ENCODE data around the gene TMEM183A. TPM values are rescaled to one million over a fixed set of nuclear protein-coding genes. Genes with fewer than 3 reads are reported as not detected.
"Not testable (repeated sequence)": the region's sequence is repeated elsewhere in the genome, so short reads cannot be mapped to it uniquely, and the experiment has no call there.

TMEM183A gene
- polyA plus RNA-seq, 1 experiment: 103 TPM

DNA sequence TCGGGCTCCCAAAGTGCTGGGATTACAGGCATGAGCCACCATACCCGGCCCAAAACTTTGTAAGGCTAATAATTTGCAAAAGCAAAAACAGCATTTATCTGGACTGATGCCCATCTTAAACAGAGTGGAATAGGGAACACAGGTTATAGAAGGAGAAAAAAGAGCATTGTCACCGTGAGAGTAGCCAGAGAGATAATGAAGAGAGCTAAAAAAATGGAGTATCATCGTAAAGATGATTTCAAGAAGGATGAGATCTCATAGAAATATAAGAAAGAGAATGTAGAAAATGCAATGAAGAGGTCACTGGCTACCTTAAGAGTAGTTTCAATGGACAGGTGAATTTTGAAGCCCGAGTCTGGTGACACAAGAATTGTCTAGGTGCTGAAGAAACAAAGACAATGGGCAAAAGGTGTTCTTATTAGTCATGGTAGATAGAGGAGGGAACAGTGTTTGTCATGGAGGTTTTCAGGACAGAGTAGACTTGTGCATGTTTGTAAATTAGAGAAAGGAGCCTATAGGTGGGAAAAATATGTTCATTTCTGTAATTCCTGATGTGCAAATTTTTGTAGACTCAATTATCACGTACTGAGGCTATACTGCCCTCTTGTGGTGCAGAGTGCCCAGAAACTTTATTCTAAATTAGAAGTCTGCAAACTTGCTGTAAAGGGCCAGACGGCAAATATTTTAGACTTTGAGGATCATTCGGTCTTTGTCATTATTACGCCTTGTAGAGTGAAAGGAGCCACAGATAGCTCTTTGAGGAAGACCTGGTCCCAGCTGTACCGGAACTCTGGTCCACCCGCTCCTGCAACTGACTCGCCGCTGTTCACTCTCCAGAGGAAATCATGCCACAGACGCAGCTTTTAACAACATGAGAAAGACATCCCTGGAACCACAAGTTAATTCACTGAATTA is 8.1 kb upstream of the TMEM183A start:
- no peak overlapping the region for H3K4me3 ChIP-seq (ENCODE audit: low read depth, low read length)
- ChIA-PET CTCF (interaction anchor here (0.5 to 2.5 kb wide), 27 partner anchors 7 to 663 kb away, joined by 3 to 15 read pairs (median 4); partner anchors contain the start of genes CYB5R1 and TMEM183A), POLR2A (no interaction called here)
- no peaks in the 10 kb centered on the region for H3K36me3 ChIP-seq (ENCODE audit: control insufficient read depth, insufficient read depth, low read length)
- H3K27me3 ChIP-seq (ENCODE audit: control insufficient read depth, insufficient read depth, low read length): peaks cover 3% of the 10 kb centered on the region
- no peak for DNase-seq (ENCODE audit: low read depth)
- TF ChIP-seq, protein P1, sequence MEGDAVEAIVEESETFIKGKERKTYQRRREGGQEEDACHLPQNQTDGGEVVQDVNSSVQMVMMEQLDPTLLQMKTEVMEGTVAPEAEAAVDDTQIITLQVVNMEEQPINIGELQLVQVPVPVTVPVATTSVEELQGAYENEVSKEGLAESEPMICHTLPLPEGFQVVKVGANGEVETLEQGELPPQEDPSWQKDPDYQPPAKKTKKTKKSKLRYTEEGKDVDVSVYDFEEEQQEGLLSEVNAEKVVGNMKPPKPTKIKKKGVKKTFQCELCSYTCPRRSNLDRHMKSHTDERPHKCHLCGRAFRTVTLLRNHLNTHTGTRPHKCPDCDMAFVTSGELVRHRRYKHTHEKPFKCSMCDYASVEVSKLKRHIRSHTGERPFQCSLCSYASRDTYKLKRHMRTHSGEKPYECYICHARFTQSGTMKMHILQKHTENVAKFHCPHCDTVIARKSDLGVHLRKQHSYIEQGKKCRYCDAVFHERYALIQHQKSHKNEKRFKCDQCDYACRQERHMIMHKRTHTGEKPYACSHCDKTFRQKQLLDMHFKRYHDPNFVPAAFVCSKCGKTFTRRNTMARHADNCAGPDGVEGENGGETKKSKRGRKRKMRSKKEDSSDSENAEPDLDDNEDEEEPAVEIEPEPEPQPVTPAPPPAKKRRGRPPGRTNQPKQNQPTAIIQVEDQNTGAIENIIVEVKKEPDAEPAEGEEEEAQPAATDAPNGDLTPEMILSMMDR (IDR thresholded peaks at IDR 0.05; ENCODE audit: insufficient read depth, low read depth, low read length): peak; percentile 79

DNA sequence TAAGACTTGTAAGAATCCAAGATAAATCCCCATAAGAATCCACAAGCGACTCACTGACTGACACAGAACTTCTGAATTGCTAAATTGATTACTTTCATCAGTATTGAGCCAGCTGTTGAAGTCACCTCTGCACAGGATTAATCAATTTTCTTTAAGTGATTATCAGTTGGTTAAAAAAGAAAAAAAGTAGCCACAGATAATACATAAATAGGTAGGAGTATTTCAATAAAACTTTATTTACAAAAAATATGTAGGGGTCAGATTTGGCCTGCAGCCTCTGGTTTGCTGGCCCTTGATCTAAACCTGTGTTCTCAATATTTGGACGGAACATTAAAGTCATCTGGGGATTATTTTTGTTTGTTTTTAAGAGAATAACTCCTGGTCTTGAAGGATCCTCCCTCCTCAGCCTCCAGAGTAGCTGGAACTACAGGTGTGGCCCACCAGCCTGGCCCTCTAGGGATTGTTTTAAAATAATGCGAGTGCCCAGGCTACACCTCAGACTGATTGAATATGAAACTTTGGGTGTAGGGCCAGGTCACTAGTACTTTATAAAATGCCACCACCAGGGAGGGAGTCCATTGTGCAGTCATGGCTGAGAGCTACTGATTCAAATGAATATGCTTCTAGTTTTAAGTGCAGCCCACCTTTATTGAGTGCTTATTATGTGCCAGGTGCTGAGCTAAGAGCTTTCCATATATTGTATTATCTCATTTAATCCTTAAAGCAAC is 6.8 kb upstream of the TMEM183A start:
- Histone ChIP-seq H3K36me3 (ENCODE audit: control insufficient read depth, insufficient read depth, low read length) (no peaks in the 10 kb centered on the region), H3K27me3 (ENCODE audit: control insufficient read depth, insufficient read depth, low read length) (peaks cover 3% of the 10 kb centered on the region), H3K4me3 (ENCODE audit: low read depth, low read length) (no peak overlapping the region)
- TF ChIP-seq, protein P1 (IDR thresholded peaks at IDR 0.05; ENCODE audit: insufficient read depth, low read depth, low read length): no peak
- DNase-seq (ENCODE audit: low read depth): no peak
- ChIA-PET POLR2A (no interaction called here), CTCF (interaction anchor here (0.8 to 2.5 kb wide), 8 partner anchors 9 to 281 kb away, joined by 3 to 10 read pairs (median 5); no protein-coding TSS in a partner anchor)

DNA sequence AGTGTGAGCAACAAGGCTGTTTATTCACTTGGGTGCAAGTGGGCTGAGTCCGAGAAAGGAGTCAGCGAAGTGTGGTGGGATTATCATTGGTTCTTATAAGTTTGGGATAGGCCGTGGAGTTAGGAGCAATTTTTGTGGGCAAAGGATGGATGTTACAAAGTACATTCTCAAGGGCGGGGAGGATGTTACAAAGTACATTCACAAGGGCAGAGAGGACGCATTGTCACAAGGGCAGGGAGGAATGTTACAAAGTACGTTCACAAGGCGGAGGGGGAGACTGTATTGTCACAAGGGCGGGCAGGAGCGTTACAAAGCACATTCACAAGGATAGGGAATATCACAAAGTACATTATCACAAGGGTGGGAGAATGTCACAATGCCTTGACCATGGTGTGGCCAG is 5.2 kb upstream of the TMEM183A start:
- Histone ChIP-seq H3K27me3 (ENCODE audit: control insufficient read depth, insufficient read depth, low read length) (peaks cover 3% of the 10 kb centered on the region; the same call in 1 of the 2 replicates), H3K36me3 (ENCODE audit: control insufficient read depth, insufficient read depth, low read length) (no peaks in the 10 kb centered on the region), H3K4me3 (ENCODE audit: low read depth, low read length) (no peak overlapping the region)
- POLR2A ChIA-PET: no interaction called here
- no peak for DNase-seq (ENCODE audit: low read depth)
- CTCF ChIA-PET: interaction anchor here (1.8 kb wide), 1 partner anchor 11 kb away, joined by 6 read pairs; no protein-coding TSS in a partner anchor
- TF ChIP-seq, protein P1 (IDR thresholded peaks at IDR 0.05; ENCODE audit: insufficient read depth, low read depth, low read length): no peak

DNA sequence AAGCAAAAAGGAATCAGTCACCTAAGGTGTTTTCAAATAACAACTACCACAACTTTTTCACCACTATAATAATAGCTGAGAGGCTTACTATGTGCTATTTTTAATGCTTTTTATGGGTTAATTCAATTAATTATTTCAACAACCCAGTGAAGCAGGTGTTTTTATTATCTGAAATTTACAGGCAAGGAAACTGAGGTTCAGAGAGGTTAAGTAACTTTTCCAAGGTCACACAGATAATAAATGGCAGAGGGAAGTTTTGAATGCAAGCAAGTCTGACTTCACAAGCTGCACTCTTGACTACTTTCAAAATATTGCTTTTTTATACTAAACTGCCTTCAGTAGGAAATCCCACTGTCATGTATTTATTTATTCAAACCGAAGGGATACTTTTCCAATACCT is 4.2 kb upstream of the TMEM183A start:
- TF ChIP-seq, protein P1 (IDR thresholded peaks at IDR 0.05; ENCODE audit: insufficient read depth, low read depth, low read length): no peak
- ChIA-PET POLR2A (no interaction called here), CTCF (no interaction called here)
- Histone ChIP-seq H3K36me3 (ENCODE audit: control insufficient read depth, insufficient read depth, low read length) (no peaks in the 10 kb centered on the region), H3K4me3 (ENCODE audit: low read depth, low read length) (no peak overlapping the region), H3K27me3 (ENCODE audit: control insufficient read depth, insufficient read depth, low read length) (peaks cover 2% of the 10 kb centered on the region; the same call in 1 of the 2 replicates)
- no peak for DNase-seq (ENCODE audit: low read depth)

DNA sequence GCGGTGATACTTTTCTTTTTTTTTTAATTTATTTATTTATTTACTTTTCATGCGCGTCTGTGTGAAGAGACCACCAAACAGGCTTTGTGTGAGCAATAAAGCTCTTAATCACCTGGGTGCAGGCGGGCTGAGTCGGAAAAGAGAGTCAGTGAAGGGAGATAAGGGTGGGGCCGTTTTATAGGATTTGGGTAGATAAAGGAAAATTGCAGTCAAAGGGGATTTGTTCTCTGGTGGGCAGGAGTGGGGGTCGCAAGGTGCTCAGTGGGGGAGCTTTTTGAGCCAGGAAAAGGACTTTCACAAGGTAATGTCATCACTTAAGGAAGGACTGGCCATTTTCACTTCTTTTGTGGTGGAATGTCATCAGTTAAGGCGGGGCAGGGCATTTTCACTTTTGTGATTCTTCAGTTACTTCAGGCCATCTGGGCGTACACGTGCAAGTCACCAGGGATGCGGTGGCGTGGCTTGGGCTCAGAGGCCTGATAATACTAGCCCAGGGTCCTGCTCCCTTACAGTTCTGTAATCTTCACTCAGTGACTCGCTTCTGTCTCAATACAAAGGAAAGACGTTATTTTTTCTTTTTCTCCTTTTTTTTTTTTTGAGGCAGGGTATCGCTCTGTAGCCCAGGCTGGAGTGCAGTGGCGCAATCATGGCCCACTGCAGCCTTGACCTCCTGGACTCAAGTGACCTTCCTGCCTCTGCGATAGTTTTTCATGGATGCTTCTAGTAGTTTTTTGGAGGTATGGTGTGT is 1.6 kb upstream of the TMEM183A start:
- POLR2A ChIA-PET; H3K36me3 ChIP-seq (ENCODE audit: control insufficient read depth, insufficient read depth, low read length); H3K4me3 ChIP-seq (ENCODE audit: low read depth, low read length); DNase-seq (ENCODE audit: low read depth); H3K27me3 ChIP-seq (ENCODE audit: control insufficient read depth, insufficient read depth, low read length): not testable (repeated sequence)
- CTCF ChIA-PET: interaction anchor here (0.7 to 2.0 kb wide), 3 partner anchors 8 to 51 kb away, joined by 3 to 7 read pairs (median 4); no protein-coding TSS in a partner anchor

Measured in BJ (cell line).